Endothelial cell of umbilical vein (primary cell): ENCODE data around the gene PMAIP1.

ENCODE experiments used
- EZH2 ChIP-seq: IDR thresholded peaks from 2 replicates; pipeline ENCODE4 v1.6.1; 2012; ENCODE audit warnings: borderline replicate concordance, low read depth, mild to moderate bottlenecking, moderate library complexity, low read length, inconsistent platforms; ENCODE audit not compliant: severe bottlenecking
- GATA2 ChIP-seq: IDR thresholded peaks from 2 replicates; pipeline ENCODE4 v1.7.0; 2011; ENCODE audit warnings: low read depth, mild to moderate bottlenecking, moderate library complexity, mixed read lengths, low read length; ENCODE audit not compliant: insufficient read length, insufficient read depth
- JUN ChIP-seq: IDR thresholded peaks from 2 replicates; pipeline ENCODE4 v1.6.1; 2011; ENCODE audit warnings: borderline replicate concordance, low read depth; ENCODE audit not compliant: insufficient read length, insufficient read depth
- MYC ChIP-seq: IDR thresholded peaks from one replicate; pipeline ENCODE4 v1.6.1; 2011; ENCODE audit warnings: mild to moderate bottlenecking, low read depth, low read length
- POLR2A ChIP-seq: IDR thresholded peaks from 2 replicates; pipeline ENCODE4 v1.6.1; 2012; ENCODE audit warnings: low read depth, mild to moderate bottlenecking, control low read depth, low read length
- POLR2AphosphoS5 ChIP-seq: IDR thresholded peaks from 2 replicates; pipeline ENCODE4 v1.6.1; 2012; ENCODE audit warnings: low read depth, mild to moderate bottlenecking, control low read depth, low read length, moderate library complexity; ENCODE audit not compliant: insufficient read depth
- TF ChIP-seq, protein P1 (sequence below), 2 donors: IDR thresholded peaks; 1 replicate in 1 of 2; 2 replicates in 1 of 2; pipeline ENCODE4 v1.5.1; 2011; ENCODE audit warnings: low read length in 2 of 2, mild to moderate bottlenecking in 2 of 2, moderate library complexity in 2 of 2, control low read depth in 1 of 2, inconsistent platforms in 1 of 2, low read depth in 1 of 2; ENCODE audit not compliant: insufficient read depth in 1 of 2; ENCODE audit errors: extremely low read depth in 1 of 2
- TF ChIP-seq, protein P2 (sequence below): IDR thresholded peaks from 2 replicates; pipeline ENCODE4 v1.6.1; 2011; ENCODE audit not compliant: insufficient read depth, insufficient read length

DNA sequence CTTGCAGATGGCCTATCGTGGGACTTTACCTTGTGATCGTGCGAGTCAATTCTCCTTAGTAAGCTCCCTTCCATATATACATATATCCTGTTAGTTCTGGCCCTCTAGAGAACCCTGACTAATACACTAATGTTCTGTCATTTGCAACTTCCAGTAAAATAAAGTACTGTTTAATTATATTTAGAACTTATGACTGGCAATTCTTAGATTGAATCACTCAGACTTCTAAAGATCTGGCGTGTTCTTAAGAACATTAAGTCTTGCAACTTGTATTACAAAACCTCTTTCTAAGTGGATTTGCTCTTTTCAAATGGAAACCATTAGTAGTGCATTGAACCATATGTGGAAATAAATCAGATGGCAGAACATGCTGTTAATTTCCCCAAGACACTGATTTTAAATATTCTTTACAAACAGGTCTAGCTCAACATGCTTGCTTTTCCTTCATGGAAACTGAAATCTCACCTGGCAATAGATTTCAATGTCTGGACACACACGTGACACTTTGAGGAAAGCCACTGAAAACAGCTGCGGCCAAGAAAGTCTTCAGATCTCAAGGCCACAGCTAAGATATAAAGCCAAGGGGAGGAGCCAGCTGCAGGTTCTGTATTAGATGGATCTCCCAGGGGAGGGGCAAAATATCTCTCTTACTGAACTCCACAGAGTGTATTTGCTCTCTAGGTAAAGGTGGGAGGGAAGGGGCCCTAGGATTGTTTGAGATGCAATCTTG, 50.6 kb downstream of the PMAIP1 start:
- TF ChIP-seq, protein P1, sequence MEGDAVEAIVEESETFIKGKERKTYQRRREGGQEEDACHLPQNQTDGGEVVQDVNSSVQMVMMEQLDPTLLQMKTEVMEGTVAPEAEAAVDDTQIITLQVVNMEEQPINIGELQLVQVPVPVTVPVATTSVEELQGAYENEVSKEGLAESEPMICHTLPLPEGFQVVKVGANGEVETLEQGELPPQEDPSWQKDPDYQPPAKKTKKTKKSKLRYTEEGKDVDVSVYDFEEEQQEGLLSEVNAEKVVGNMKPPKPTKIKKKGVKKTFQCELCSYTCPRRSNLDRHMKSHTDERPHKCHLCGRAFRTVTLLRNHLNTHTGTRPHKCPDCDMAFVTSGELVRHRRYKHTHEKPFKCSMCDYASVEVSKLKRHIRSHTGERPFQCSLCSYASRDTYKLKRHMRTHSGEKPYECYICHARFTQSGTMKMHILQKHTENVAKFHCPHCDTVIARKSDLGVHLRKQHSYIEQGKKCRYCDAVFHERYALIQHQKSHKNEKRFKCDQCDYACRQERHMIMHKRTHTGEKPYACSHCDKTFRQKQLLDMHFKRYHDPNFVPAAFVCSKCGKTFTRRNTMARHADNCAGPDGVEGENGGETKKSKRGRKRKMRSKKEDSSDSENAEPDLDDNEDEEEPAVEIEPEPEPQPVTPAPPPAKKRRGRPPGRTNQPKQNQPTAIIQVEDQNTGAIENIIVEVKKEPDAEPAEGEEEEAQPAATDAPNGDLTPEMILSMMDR (IDR thresholded peaks at IDR 0.05; ENCODE audit: extremely low read depth in 1 of 2, insufficient read depth in 1 of 2, low read depth in 1 of 2, low read length in 2 of 2) = no peak
- TF ChIP-seq POLR2AphosphoS5 (no peak), JUN (no peak), POLR2A (no peak), EZH2 (no peak), MYC (no peak), GATA2 (no peak)
- TF ChIP-seq, protein P2, sequence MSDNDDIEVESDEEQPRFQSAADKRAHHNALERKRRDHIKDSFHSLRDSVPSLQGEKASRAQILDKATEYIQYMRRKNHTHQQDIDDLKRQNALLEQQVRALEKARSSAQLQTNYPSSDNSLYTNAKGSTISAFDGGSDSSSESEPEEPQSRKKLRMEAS = no peak
